Endodermal cell (in vitro differentiated cells): ENCODE measurements around the gene LRCH1. TPM values are rescaled to one million over a fixed set of nuclear protein-coding genes. Genes with fewer than 3 reads are reported as not detected.

Experiments
- DNase-seq: peaks from one replicate; pipeline ENCODE4 v3.0.0-alpha.2; 2017
- H3K27ac ChIP-seq: 2 replicates; pipeline ENCODE4 v1.5.1; 2013; ENCODE audit warnings: mild to moderate bottlenecking, low read depth, low read length, moderate library complexity
- H3K27me3 ChIP-seq: 2 replicates; pipeline ENCODE4 v1.6.1; 2013; ENCODE audit warnings: mild to moderate bottlenecking, low read length, moderate library complexity; ENCODE audit not compliant: insufficient read depth, control insufficient read depth, poor library complexity, severe bottlenecking
- H3K36me3 ChIP-seq: 2 replicates; pipeline ENCODE4 v1.7.0; 2013; ENCODE audit warnings: mild to moderate bottlenecking, low read length, moderate library complexity; ENCODE audit not compliant: control insufficient read depth, insufficient read depth
- H3K4me1 ChIP-seq: one replicate; pipeline ENCODE4 v1.7.0; 2013; ENCODE audit warnings: low read length; ENCODE audit not compliant: control insufficient read depth, insufficient read depth
- H3K4me3 ChIP-seq: 2 replicates; pipeline ENCODE4 v1.5.1; 2013; ENCODE audit warnings: mild to moderate bottlenecking, low read length, moderate library complexity
- H3K9ac ChIP-seq: 2 replicates; pipeline ENCODE4 v1.6.1; 2013; ENCODE audit warnings: mild to moderate bottlenecking, low read length, moderate library complexity; ENCODE audit not compliant: poor library complexity, severe bottlenecking; ENCODE audit errors: extremely low read depth
- H3K9me3 ChIP-seq: 2 replicates; pipeline ENCODE4 v1.6.1; 2013; ENCODE audit warnings: mild to moderate bottlenecking, low read length, moderate library complexity; ENCODE audit not compliant: control insufficient read depth
- H3K27ac Mint-ChIP-seq: 2 replicates; pipeline ENCODE4 v1.8.0; 2020; ENCODE audit warnings: mixed read lengths
- H3K27me3 Mint-ChIP-seq: 2 replicates; pipeline ENCODE4 v1.8.0; 2021; ENCODE audit warnings: mild to moderate bottlenecking, mixed read lengths; ENCODE audit not compliant: insufficient read depth
- H3K36me3 Mint-ChIP-seq: 2 replicates; pipeline ENCODE4 v1.8.0; 2020; ENCODE audit warnings: low read depth, mixed read lengths
- H3K4me1 Mint-ChIP-seq: 2 replicates; pipeline ENCODE4 v1.8.0; 2020; ENCODE audit warnings: mixed read lengths
- H3K4me3 Mint-ChIP-seq: 2 replicates; pipeline ENCODE4 v1.8.0; 2020; ENCODE audit warnings: mild to moderate bottlenecking, moderate library complexity, mixed read lengths
- H3K9me3 Mint-ChIP-seq: 2 replicates; pipeline ENCODE4 v1.8.0; 2020; ENCODE audit warnings: mild to moderate bottlenecking, mixed read lengths
- CTCF ChIP-seq: fragments of 200-600 bp; sonication (generic); conservative IDR thresholded peaks from 2 replicates; pipeline ENCODE4 v1.5.0; 2021; ENCODE audit warnings: antibody characterized with exemption, mild to moderate bottlenecking
- WGBS, 2 experiments: methylation state at CpG; one replicate each; pipeline versions ENCODE4 v1.1.5 to v1.1.7; 2013; ENCODE audit warnings: missing lambda C conversion rate in 2 of 2, mixed read lengths in 1 of 2; ENCODE audit not compliant: insufficient coverage in 1 of 2, insufficient read length in 1 of 2; 5-methylcytosine and 5-hydroxymethylcytosine counted together
- total RNA-seq, 2 donors: library from RNA; stranded (reverse); fragmentation: NEBNext Ultra II Directional in 1 of 2; extraction: Animal tissue kit (Norgen Biotek cat#: 25700) in 1 of 2; gene quantifications; 2 replicates in 1 of 2; 3 replicates in 1 of 2; pipeline ENCODE4 v1.2.1, GENCODE V29; 2021

The LRCH1 gene
- total RNA-seq, 2 donors from 2014 or later = 8.1 to 11.8 TPM

GRCh38 chr13:46622630-46623256 is 69.8 kb downstream of the LRCH1 start:
- H3K4me1 Mint-ChIP-seq = peaks cover 27% of the 10 kb centered on the region
- no peaks in the 10 kb centered on the region for H3K36me3 Mint-ChIP-seq
- H3K27me3 Mint-ChIP-seq = peaks cover 11% of the 10 kb centered on the region
- Histone ChIP-seq H3K27me3 (peaks cover 14% of the 10 kb centered on the region), H3K9me3 (no peaks in the 10 kb centered on the region), H3K27ac (no peak overlapping the region), H3K4me3 (no peak overlapping the region), H3K4me1 (peaks cover 4% of the 10 kb centered on the region), H3K36me3 (no peaks in the 10 kb centered on the region), H3K9ac (no peak overlapping the region)
- 82 to 83% methylated on average over 4 of the region's 4 CpGs for WGBS, 2 experiments
- DNase-seq = no peak
- H3K27ac Mint-ChIP-seq = no peak overlapping the region
- no peaks in the 10 kb centered on the region for H3K9me3 Mint-ChIP-seq
- H3K4me3 Mint-ChIP-seq = no peak overlapping the region
- no peak for TF ChIP-seq CTCF

- no peak for DNase-seq
- Histone ChIP-seq H3K4me1 (peaks cover 4% of the 10 kb centered on the region), H3K36me3 (no peaks in the 10 kb centered on the region), H3K9ac (no peak overlapping the region), H3K4me3 (no peak overlapping the region), H3K27me3 (peaks cover 30% of the 10 kb centered on the region), H3K27ac (no peak overlapping the region), H3K9me3 (no peaks in the 10 kb centered on the region)
- Mint-ChIP-seq H3K9me3 (no peaks in the 10 kb centered on the region), H3K4me3 (no peak overlapping the region), H3K27me3 (peaks cover 24% of the 10 kb centered on the region), H3K36me3 (no peaks in the 10 kb centered on the region), H3K4me1 (peaks cover 29% of the 10 kb centered on the region), H3K27ac (no peak overlapping the region)
- 84 to 90% methylated on average over 3 of the region's 3 CpGs for WGBS, 2 experiments
- no peak for TF ChIP-seq CTCF
Measured at GRCh38 chr13:46624353-46624752, 71.4 kb downstream of the LRCH1 start.

- Mint-ChIP-seq H3K27me3 (peaks cover 24% of the 10 kb centered on the region), H3K9me3 (no peaks in the 10 kb centered on the region), H3K27ac (no peak overlapping the region), H3K4me1 (peaks cover 33% of the 10 kb centered on the region), H3K36me3 (no peaks in the 10 kb centered on the region), H3K4me3 (no peak overlapping the region)
- H3K36me3 ChIP-seq = no peaks in the 10 kb centered on the region
- no peak overlapping the region for H3K4me3 ChIP-seq
- WGBS, 2 experiments = 83 to 90% methylated on average over 2 to 4 of the region's 4 CpGs
- no peak for TF ChIP-seq CTCF
- no peak for DNase-seq
- H3K9me3 ChIP-seq = no peaks in the 10 kb centered on the region
- peaks cover 30% of the 10 kb centered on the region for H3K27me3 ChIP-seq
- no peak overlapping the region for H3K27ac ChIP-seq
- peaks cover 4% of the 10 kb centered on the region for H3K4me1 ChIP-seq
- H3K9ac ChIP-seq = no peak overlapping the region
Measured at GRCh38 chr13:46624821-46625220, 71.9 kb downstream of the LRCH1 start.
